HCT116 (cell line): ENCODE data around the gene RAPSN. TPM values are rescaled to one million over a fixed set of nuclear protein-coding genes. Genes with fewer than 3 reads are reported as not detected.

Source experiments
- ATAC-seq: fragments of 200-7000 bp; cut with Tn5 transposase; 2 replicates; pipeline ENCODE4 v1.9.1; 2020; ENCODE audit warnings: mild to moderate bottlenecking, moderate library complexity
- BruUV-seq: library from RNA; stranded (reverse); fragments of 400-500 nt; replicated peaks from 2 replicates; lab custom pipeline; 2021; lab: Mats Ljungman, UMichigan
- CTCF ChIA-PET: fragments of 300-600 bp; sonication (Branson Sonifier 250); formaldehyde crosslinking; loops from one replicate; lab custom pipeline; 2021; ENCODE audit warnings: antibody characterized with exemption; lab: Charles Lee
- POLR2A ChIA-PET: fragments of 300-600, 350-600 bp; sonication (Branson Sonifier 250); formaldehyde crosslinking; loops from one replicate; lab custom pipeline; 2021; ENCODE audit warnings: antibody characterized with exemption; lab: Charles Lee
- RAD21 ChIA-PET, 2 experiments: fragments of 300-600 bp; sonication (Branson Sonifier 250); formaldehyde crosslinking; loops; one replicate each; lab custom pipeline; 2023; ENCODE audit warnings: low total read pairs in 2 of 2; ENCODE audit not compliant: uncharacterized antibody in 2 of 2, unreplicated experiment in 2 of 2, low non-redundant PET in 1 of 2; lab: Charles Lee
- DNase-seq: peaks from one replicate; pipeline ENCODE4 v3.0.0-alpha.2; 2010; ENCODE audit warnings: low read depth, low spot score
- H2AFZ ChIP-seq: fragments of 200-600 bp; shearing (Covaris generic), sonication (generic); 2 replicates; pipeline ENCODE4 v1.6.1; 2017; ENCODE audit warnings: low read depth, mixed run types, mixed read lengths, antibody characterized with exemption, low read length; ENCODE audit not compliant: poor library complexity, severe bottlenecking
- H3K27ac ChIP-seq: 2 replicates; pipeline ENCODE4 v1.5.1; 2012; ENCODE audit warnings: low read depth, low read length
- H3K27me3 ChIP-seq: fragments of 200-600 bp; sonication (generic); 2 replicates; pipeline ENCODE4 v1.6.1; 2016; ENCODE audit warnings: mixed run types, low read length, mixed read lengths; ENCODE audit not compliant: insufficient read depth
- H3K36me3 ChIP-seq, 2 experiments: fragments of 200-500 bp in 1 of 2; fragments of 200-600 bp in 1 of 2; sonication (Bioruptor generic) in 1 of 2; sonication (generic) in 1 of 2; 2 replicates each; pipeline versions ENCODE4 v1.5.1 to v1.6.1; 2014 to 2016; ENCODE audit warnings: low read length in 2 of 2, inconsistent platforms in 1 of 2, mixed read lengths in 1 of 2, mixed run types in 1 of 2; ENCODE audit not compliant: insufficient read depth in 2 of 2, control insufficient read depth in 1 of 2
- H3K4me1 ChIP-seq, 2 experiments: fragments of 200-600 bp in 1 of 2; sonication (generic) in 1 of 2; 2 replicates each; pipeline versions ENCODE4 v1.5.1 to v1.6.1; 2012 to 2017; ENCODE audit warnings: low read length in 2 of 2, inconsistent platforms in 1 of 2, mild to moderate bottlenecking in 1 of 2, mixed read lengths in 1 of 2, mixed run types in 1 of 2, moderate library complexity in 1 of 2; ENCODE audit not compliant: insufficient read depth in 2 of 2, control insufficient read depth in 1 of 2
- H3K4me2 ChIP-seq: fragments of 200-600 bp; sonication (generic); 2 replicates; pipeline ENCODE4 v1.6.1; 2017; ENCODE audit warnings: mixed run types, low read length, mixed read lengths
- H3K4me3 ChIP-seq, 2 experiments: fragments of 200-600 bp in 1 of 2; sonication (generic) in 1 of 2; replicated peaks in 1 of 2; 2 replicates each; pipeline ENCODE4 v1.5.1; 2011 to 2016; ENCODE audit warnings: low read length in 2 of 2, control low read depth in 1 of 2, low read depth in 1 of 2, mild to moderate bottlenecking in 1 of 2, mixed read lengths in 1 of 2, mixed run types in 1 of 2
- H3K79me2 ChIP-seq: fragments of 200-600 bp; sonication (generic); 2 replicates; pipeline ENCODE4 v1.6.1; 2017; ENCODE audit warnings: mild to moderate bottlenecking, mixed run types, low read length, moderate library complexity, mixed read lengths; ENCODE audit not compliant: insufficient read depth
- H3K9ac ChIP-seq: fragments of 200-600 bp; sonication (generic); 2 replicates; pipeline ENCODE4 v1.6.1; 2016; ENCODE audit warnings: low read length, mixed read lengths
- H3K9me2 ChIP-seq: fragments of 200-600 bp; sonication (generic), shearing (Covaris generic); 2 replicates; pipeline ENCODE4 v1.6.1; 2017; ENCODE audit warnings: mixed run types, mild to moderate bottlenecking, moderate library complexity; ENCODE audit not compliant: insufficient read depth
- H3K9me3 ChIP-seq, 2 experiments: fragments of 200-500 bp in 1 of 2; fragments of 200-600 bp in 1 of 2; sonication (Bioruptor generic) in 1 of 2; sonication (generic) in 1 of 2; 2 replicates each; pipeline ENCODE4 v1.6.1; 2014 to 2017; ENCODE audit warnings: low read length in 2 of 2, mixed read lengths in 2 of 2, inconsistent platforms in 1 of 2, low read depth in 1 of 2, mild to moderate bottlenecking in 1 of 2, mixed run types in 1 of 2, moderate library complexity in 1 of 2; ENCODE audit not compliant: control insufficient read depth in 1 of 2, insufficient read depth in 1 of 2
- H4K20me1 ChIP-seq: fragments of 200-600 bp; sonication (generic), shearing (Covaris generic); 2 replicates; pipeline ENCODE4 v1.6.1; 2017; ENCODE audit warnings: mixed run types, mild to moderate bottlenecking, moderate library complexity; ENCODE audit not compliant: insufficient read depth
- ATF3 ChIP-seq: IDR thresholded peaks from 2 replicates; pipeline ENCODE4 v1.6.1; 2012
- EZH2phosphoT487 ChIP-seq: fragments of 200-600 bp; IDR thresholded peaks from 2 replicates; pipeline ENCODE4 v1.6.1; 2018; ENCODE audit warnings: antibody characterized with exemption, borderline replicate concordance
- JUND ChIP-seq: IDR thresholded peaks from 2 replicates; pipeline ENCODE4 v1.6.1; 2012
- MAX ChIP-seq: IDR thresholded peaks from 2 replicates; pipeline ENCODE4 v1.6.1; 2012
- RAD21 ChIP-seq: IDR thresholded peaks from 2 replicates; pipeline ENCODE4 v1.6.1; 2012; ENCODE audit warnings: low read depth, mild to moderate bottlenecking
- REST ChIP-seq: IDR thresholded peaks from 2 replicates; pipeline ENCODE4 v1.6.1; 2012; ENCODE audit warnings: low read depth
- SIN3A ChIP-seq: IDR thresholded peaks from 2 replicates; pipeline ENCODE4 v1.6.1; 2012; ENCODE audit warnings: low read depth
- ZNF274 ChIP-seq: fragments of 200-500 bp; sonication (Bioruptor generic); IDR thresholded peaks from 2 replicates; pipeline ENCODE4 v1.6.1; 2014; ENCODE audit warnings: mild to moderate bottlenecking, low read depth, low read length, inconsistent platforms
- intact Hi-C: fragments of 100-400 bp; cut with micrococcal nuclease; formaldehyde crosslinking; loops from 2 replicates; pipeline ENCODE4 v1.10.0; 2022
- total RNA-seq: library from RNA; stranded (reverse); gene quantifications from one replicate; pipeline ENCODE4 v1.2.1, GENCODE V29; 2021; ENCODE audit not compliant: unreplicated experiment
- TF ChIP-seq, protein P1 (sequence below), 3 experiments: fragments of 200-600 bp in 1 of 3; sonication (generic) in 1 of 3; IDR thresholded peaks in 2 of 3; conservative IDR thresholded peaks in 1 of 3; 2 replicates each; pipeline ENCODE4 v1.5.1; 2012 to 2017; ENCODE audit warnings: low read depth in 2 of 3, low read length in 2 of 3, antibody characterized with exemption in 1 of 3, borderline replicate concordance in 1 of 3, control low read depth in 1 of 3, mild to moderate bottlenecking in 1 of 3, mixed read lengths in 1 of 3, mixed run types in 1 of 3, moderate library complexity in 1 of 3; ENCODE audit not compliant: insufficient read depth in 1 of 3
- TF ChIP-seq, protein P2 (sequence below): IDR thresholded peaks from 2 replicates; pipeline ENCODE4 v1.6.1; 2011; ENCODE audit warnings: mild to moderate bottlenecking, low read length, moderate library complexity; ENCODE audit not compliant: insufficient replicate concordance; ENCODE audit errors: extremely low read depth

The RAPSN gene
- total RNA-seq, 1 experiment from 2014 or later: 0.57 TPM

DNA sequence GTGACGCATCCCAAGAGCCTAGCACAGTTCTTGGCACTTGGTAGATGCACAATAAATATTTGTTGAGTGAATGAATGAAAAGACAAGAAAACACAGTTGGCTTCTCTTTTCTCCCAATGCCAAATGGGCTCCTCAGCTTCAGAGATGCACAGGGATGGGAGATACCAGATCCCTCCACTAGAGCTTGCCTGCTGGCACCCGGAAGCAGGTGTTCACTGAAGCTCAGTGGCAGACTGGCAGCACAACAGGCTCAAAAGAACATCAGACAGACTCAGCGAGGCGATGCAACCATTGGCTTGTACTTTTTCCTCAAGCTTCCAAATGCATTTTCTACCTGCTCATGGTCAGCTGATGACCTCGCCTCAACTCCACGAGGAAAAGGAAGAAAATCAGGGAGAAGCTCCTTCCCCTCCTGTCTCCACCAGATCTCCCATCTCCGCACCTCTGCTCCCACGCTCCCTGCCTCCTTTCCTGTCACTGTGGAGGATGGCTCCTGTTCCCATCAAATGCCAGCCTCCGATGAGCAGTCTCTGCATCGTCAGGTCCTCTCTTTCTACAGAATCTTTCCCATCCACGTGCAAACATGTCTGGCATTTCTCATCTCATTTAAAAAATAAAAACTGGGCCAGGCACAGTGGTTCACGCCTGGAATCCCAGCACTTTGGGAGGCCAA is 5.8 kb downstream of the RAPSN start:
- RAD21 ChIA-PET: no interaction called here
- intact Hi-C loops: no loop called here
- TF ChIP-seq, protein P1, sequence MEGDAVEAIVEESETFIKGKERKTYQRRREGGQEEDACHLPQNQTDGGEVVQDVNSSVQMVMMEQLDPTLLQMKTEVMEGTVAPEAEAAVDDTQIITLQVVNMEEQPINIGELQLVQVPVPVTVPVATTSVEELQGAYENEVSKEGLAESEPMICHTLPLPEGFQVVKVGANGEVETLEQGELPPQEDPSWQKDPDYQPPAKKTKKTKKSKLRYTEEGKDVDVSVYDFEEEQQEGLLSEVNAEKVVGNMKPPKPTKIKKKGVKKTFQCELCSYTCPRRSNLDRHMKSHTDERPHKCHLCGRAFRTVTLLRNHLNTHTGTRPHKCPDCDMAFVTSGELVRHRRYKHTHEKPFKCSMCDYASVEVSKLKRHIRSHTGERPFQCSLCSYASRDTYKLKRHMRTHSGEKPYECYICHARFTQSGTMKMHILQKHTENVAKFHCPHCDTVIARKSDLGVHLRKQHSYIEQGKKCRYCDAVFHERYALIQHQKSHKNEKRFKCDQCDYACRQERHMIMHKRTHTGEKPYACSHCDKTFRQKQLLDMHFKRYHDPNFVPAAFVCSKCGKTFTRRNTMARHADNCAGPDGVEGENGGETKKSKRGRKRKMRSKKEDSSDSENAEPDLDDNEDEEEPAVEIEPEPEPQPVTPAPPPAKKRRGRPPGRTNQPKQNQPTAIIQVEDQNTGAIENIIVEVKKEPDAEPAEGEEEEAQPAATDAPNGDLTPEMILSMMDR (IDR thresholded peaks at IDR 0.05 in 2 of 3, conservative IDR thresholded peaks at IDR 0.05 in 1 of 3; ENCODE audit: borderline replicate concordance in 1 of 3, insufficient read depth in 1 of 3, low read depth in 2 of 3, low read length in 2 of 3): peak in 2 of 3 experiments; percentile 22 to 28; a peak in 2 of 6 replicates
- TF ChIP-seq SIN3A: no peak
- no peaks in the 10 kb centered on the region for H3K36me3 ChIP-seq
- no peak overlapping the region for H2AFZ ChIP-seq
- no peak overlapping the region for H3K4me3 ChIP-seq
- BruUV-seq: no TSS peak
- ATAC-seq (peak; percentile 80), DNase-seq (no peak)
- H3K4me1 ChIP-seq: no peaks in the 10 kb centered on the region
- no peaks in the 10 kb centered on the region for H3K27me3 ChIP-seq
- no peaks in the 10 kb centered on the region for H3K79me2 ChIP-seq
- no peak overlapping the region for H3K4me2 ChIP-seq
- no peaks in the 10 kb centered on the region for H3K9me3 ChIP-seq
- no peak overlapping the region for H3K9ac ChIP-seq
- POLR2A ChIA-PET: no interaction called here
- no peak overlapping the region for H3K27ac ChIP-seq
- H4K20me1 ChIP-seq: no peaks in the 10 kb centered on the region
- CTCF ChIA-PET: interaction anchor here (3.1 kb wide), 1 partner anchor 11 kb away, joined by 16 read pairs; no protein-coding TSS in a partner anchor
- H3K9me2 ChIP-seq: no peaks in the 10 kb centered on the region

- Histone ChIP-seq H3K4me1 (no peaks in the 10 kb centered on the region), H4K20me1 (no peaks in the 10 kb centered on the region), H3K36me3 (no peaks in the 10 kb centered on the region), H3K4me2 (no peak overlapping the region), H3K79me2 (no peaks in the 10 kb centered on the region), H3K9ac (no peak overlapping the region), H3K9me2 (no peaks in the 10 kb centered on the region), H3K27me3 (no peaks in the 10 kb centered on the region), H2AFZ (no peak overlapping the region), H3K27ac (no peak overlapping the region), H3K9me3 (no peaks in the 10 kb centered on the region), H3K4me3 (no peak overlapping the region)
- ChIA-PET RAD21 (no interaction called here), CTCF (interaction anchor here (3.1 kb wide), 1 partner anchor 12 kb away, joined by 16 read pairs; no protein-coding TSS in a partner anchor), POLR2A (no interaction called here)
- intact Hi-C loops: no loop called here
- ATAC-seq: no peak
- DNase-seq: no peak
- BruUV-seq: no TSS peak
- TF ChIP-seq, protein P2, sequence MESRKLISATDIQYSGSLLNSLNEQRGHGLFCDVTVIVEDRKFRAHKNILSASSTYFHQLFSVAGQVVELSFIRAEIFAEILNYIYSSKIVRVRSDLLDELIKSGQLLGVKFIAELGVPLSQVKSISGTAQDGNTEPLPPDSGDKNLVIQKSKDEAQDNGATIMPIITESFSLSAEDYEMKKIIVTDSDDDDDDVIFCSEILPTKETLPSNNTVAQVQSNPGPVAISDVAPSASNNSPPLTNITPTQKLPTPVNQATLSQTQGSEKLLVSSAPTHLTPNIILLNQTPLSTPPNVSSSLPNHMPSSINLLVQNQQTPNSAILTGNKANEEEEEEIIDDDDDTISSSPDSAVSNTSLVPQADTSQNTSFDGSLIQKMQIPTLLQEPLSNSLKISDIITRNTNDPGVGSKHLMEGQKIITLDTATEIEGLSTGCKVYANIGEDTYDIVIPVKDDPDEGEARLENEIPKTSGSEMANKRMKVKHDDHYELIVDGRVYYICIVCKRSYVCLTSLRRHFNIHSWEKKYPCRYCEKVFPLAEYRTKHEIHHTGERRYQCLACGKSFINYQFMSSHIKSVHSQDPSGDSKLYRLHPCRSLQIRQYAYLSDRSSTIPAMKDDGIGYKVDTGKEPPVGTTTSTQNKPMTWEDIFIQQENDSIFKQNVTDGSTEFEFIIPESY: no peak
- no peak for TF ChIP-seq ZNF274
- no peak for TF ChIP-seq MAX
- TF ChIP-seq JUND: no peak
- no peak for TF ChIP-seq SIN3A
- no peak for TF ChIP-seq REST
- TF ChIP-seq RAD21: no peak
- TF ChIP-seq ATF3: no peak
- TF ChIP-seq EZH2phosphoT487: no peak
Measured at GRCh38 chr11:47442514-47442913, 6.4 kb downstream of the RAPSN start.
